ENCODE measurements around the gene SPDYC.

DNA sequence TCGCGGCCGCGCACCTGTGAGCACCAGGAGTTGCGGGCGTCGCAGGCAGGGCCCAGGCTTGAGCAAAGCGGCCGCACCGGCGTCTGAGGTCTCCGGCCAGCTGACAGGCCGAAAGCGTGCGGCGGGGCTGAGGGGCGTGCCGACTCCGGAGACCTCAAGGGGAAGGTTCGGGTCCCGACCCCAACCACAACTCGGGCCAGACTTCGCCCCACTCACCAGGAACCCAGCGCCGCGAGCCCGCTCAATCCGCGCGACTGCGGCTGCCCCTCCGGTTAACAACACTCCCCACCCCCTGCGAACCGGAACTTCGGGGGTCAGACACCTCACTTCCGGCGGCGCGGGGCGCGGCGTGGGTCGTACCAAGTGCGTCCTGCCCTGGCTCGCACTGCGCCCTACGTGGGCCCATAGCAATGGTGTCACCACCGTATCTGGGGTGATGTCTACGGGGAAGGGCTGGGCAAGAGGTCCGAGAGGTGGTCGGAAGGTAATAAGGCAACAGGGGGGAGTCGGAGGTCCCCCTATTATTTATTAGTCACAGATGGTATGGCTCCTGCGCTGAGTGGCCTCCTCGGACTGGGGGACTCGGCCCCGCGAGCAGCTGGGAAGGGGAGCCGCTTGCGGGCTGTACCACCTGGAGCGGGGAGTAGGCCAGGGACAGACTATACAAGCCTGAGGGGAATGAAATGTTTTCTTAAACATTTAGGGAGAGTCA lies 35.6 kb upstream of the SPDYC start, which contains the start of gene SYVN1:
- TF ChIP-seq, protein P1, sequence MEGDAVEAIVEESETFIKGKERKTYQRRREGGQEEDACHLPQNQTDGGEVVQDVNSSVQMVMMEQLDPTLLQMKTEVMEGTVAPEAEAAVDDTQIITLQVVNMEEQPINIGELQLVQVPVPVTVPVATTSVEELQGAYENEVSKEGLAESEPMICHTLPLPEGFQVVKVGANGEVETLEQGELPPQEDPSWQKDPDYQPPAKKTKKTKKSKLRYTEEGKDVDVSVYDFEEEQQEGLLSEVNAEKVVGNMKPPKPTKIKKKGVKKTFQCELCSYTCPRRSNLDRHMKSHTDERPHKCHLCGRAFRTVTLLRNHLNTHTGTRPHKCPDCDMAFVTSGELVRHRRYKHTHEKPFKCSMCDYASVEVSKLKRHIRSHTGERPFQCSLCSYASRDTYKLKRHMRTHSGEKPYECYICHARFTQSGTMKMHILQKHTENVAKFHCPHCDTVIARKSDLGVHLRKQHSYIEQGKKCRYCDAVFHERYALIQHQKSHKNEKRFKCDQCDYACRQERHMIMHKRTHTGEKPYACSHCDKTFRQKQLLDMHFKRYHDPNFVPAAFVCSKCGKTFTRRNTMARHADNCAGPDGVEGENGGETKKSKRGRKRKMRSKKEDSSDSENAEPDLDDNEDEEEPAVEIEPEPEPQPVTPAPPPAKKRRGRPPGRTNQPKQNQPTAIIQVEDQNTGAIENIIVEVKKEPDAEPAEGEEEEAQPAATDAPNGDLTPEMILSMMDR (IDR thresholded peaks at IDR 0.05; ENCODE audit: poor library complexity): no peak
- no peak for TF ChIP-seq EZH2phosphoT487 (IDR thresholded peaks at IDR 0.05; ENCODE audit: low read depth, severe bottlenecking, unreplicated experiment)

All from hepatocyte (in vitro differentiated cells).